Loucy (cell line): ENCODE results near the gene IL10RB.
A peak's percentile ranks its signal among the peaks of the same experiment; 100 is the strongest.
"Not testable (repeated sequence)": the region's sequence is repeated elsewhere in the genome, so short reads cannot be mapped to it uniquely, and the experiment has no call there.

Source experiments
- H2AFZ ChIP-seq: fragments of 200-600 bp; sonication (generic); 2 replicates; pipeline ENCODE4 v1.6.0; 2016; ENCODE audit warnings: antibody characterized with exemption, mild to moderate bottlenecking, low read length, moderate library complexity
- H3F3A ChIP-seq: fragments of 200-600 bp; 2 replicates; pipeline ENCODE4 v1.6.0; 2016; ENCODE audit warnings: antibody characterized with exemption, low read depth, mild to moderate bottlenecking
- H3K27me3 ChIP-seq: fragments of 200-600 bp; sonication (generic); 2 replicates; pipeline ENCODE4 v1.6.1; 2014; ENCODE audit warnings: low read length, mild to moderate bottlenecking; ENCODE audit not compliant: insufficient read depth, poor library complexity, severe bottlenecking
- H3K36me3 ChIP-seq: fragments of 200-600 bp; sonication (generic); 2 replicates; pipeline ENCODE4 v1.6.1; 2016; ENCODE audit warnings: low read length; ENCODE audit not compliant: insufficient read depth
- H3K4me1 ChIP-seq: fragments of 200-600 bp; sonication (generic); 2 replicates; pipeline ENCODE4 v1.5.1; 2014; ENCODE audit warnings: low read length, mild to moderate bottlenecking; ENCODE audit not compliant: insufficient read depth, poor library complexity, severe bottlenecking
- H3K4me2 ChIP-seq: fragments of 200-600 bp; sonication (generic); 2 replicates; pipeline ENCODE4 v1.6.0; 2014; ENCODE audit warnings: antibody characterized with exemption, low read length, low read depth, mild to moderate bottlenecking; ENCODE audit not compliant: poor library complexity, severe bottlenecking
- H3K4me3 ChIP-seq: fragments of 200-600 bp; sonication (generic); 2 replicates; pipeline ENCODE4 v1.5.1; 2014; ENCODE audit warnings: low read length, mild to moderate bottlenecking, mixed read lengths; ENCODE audit not compliant: poor library complexity, severe bottlenecking
- H3K79me2 ChIP-seq: fragments of 200-600 bp; sonication (generic); 2 replicates; pipeline ENCODE4 v1.6.1; 2014; ENCODE audit warnings: low read length; ENCODE audit not compliant: insufficient read depth
- H3K9ac ChIP-seq: fragments of 200-600 bp; sonication (generic); 2 replicates; pipeline ENCODE4 v1.6.0; 2014; ENCODE audit warnings: mild to moderate bottlenecking, low read depth, low read length, moderate library complexity; ENCODE audit not compliant: poor library complexity, severe bottlenecking
- H3K9me2 ChIP-seq: fragments of 200-600 bp; sonication (generic); replicated peaks from 2 replicates; pipeline ENCODE4 v1.6.1; 2016; ENCODE audit warnings: low read depth, low read length, mixed read lengths
- H3K9me3 ChIP-seq: fragments of 200-600 bp; sonication (generic); 2 replicates; pipeline ENCODE4 v1.6.1; 2014; ENCODE audit warnings: mild to moderate bottlenecking, antibody characterized with exemption, low read length, low read depth; ENCODE audit not compliant: insufficient read depth
- H4K20me1 ChIP-seq: fragments of 200-600 bp; sonication (generic); 2 replicates; pipeline ENCODE4 v1.6.0; 2014; ENCODE audit warnings: antibody characterized with exemption, low read length, mild to moderate bottlenecking; ENCODE audit not compliant: insufficient read depth, poor library complexity, severe bottlenecking
- EZH2phosphoT487 ChIP-seq: fragments of 200-600 bp; IDR thresholded peaks from 2 replicates; pipeline ENCODE4 v1.6.1; 2018; ENCODE audit warnings: antibody characterized with exemption, mild to moderate bottlenecking, moderate library complexity, borderline replicate concordance
- TF ChIP-seq, protein P1 (sequence below): fragments of 200-600 bp; sonication (generic); conservative IDR thresholded peaks from 2 replicates; pipeline ENCODE4 v1.5.1; 2014; ENCODE audit warnings: mild to moderate bottlenecking, antibody characterized with exemption, low read length

Gene IL10RB

DNA sequence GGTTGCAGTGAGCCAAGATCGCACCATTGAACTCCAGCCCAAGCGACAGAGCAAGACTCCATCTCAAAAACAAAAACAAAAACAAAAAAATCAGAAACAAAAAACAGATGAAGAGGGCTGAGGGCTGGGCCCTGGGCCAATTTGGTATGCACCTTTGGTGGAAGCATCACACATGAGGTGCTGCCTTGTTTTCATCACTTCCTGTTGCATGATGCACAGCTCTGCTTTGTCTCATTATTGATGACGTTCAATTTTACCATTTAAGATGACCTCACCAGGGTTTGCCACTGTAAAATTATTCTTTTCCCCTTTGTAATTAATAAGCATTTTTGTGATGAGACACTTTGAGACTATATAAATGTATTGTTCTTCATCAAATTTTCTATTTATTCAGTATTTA lies 46.2 kb upstream of the IL10RB start:
- no peaks in the 10 kb centered on the region for H3K27me3 ChIP-seq
- no peaks in the 10 kb centered on the region for H3K79me2 ChIP-seq
- no peak overlapping the region for H3K4me3 ChIP-seq
- H3F3A ChIP-seq, result no peaks in the 10 kb centered on the region
- no peaks in the 10 kb centered on the region for H3K36me3 ChIP-seq
- no peaks in the 10 kb centered on the region for H3K9me2 ChIP-seq
- peaks cover 22% of the 10 kb centered on the region for H3K4me1 ChIP-seq
- H4K20me1 ChIP-seq, result no peaks in the 10 kb centered on the region
- no peak for TF ChIP-seq EZH2phosphoT487
- no peaks in the 10 kb centered on the region for H3K9me3 ChIP-seq
- H3K9ac ChIP-seq, result no peak overlapping the region
- H2AFZ ChIP-seq, result no peak overlapping the region
- H3K4me2 ChIP-seq, result no peak overlapping the region

DNA sequence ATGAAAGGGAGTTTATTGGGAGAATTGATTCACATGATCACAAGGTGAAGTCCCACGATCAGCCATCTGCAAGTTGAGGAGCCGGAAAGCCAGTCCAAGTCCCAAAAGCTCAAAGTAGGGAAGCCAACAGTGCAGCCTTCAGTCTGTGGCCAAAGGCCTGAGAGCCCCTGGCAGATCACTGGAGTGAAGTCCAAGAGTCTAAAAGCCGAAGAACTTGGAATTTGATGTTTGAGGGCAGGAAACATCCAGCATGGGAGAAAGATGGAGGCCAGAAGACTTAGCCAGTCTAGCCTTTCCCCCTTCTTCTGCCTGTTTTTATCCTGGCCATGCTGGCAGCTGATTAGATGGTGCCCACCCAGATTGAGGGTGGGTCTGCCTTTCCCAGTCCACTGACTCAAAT lies 40.8 kb upstream of the IL10RB start:
- not testable (repeated sequence) for H3K4me2 ChIP-seq, H2AFZ ChIP-seq, H3K27me3 ChIP-seq, H3K36me3 ChIP-seq, H3K9me3 ChIP-seq, H3K4me1 ChIP-seq, H4K20me1 ChIP-seq, H3K4me3 ChIP-seq, H3F3A ChIP-seq, H3K9me2 ChIP-seq, H3K9ac ChIP-seq
- H3K79me2 ChIP-seq, result peaks cover 12% of the 10 kb centered on the region

DNA sequence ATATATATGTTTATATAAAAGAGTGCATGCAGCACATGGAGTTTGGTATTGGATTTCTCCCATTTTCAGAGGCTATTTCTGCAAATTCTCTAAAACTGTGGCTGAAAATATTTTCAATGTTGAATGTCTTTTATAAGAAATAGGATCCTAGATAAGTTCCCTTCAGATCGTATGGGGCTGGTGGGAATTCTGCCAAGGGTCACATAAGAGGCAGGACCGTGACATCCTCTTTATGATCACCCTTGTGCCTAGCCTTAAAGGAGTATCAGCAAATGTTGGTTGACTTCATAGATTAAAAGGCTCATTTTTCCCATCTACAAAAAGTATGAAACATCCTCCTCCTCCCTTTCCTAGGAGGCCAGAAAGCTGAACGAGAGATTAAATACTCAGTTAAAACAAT lies 37.7 kb upstream of the IL10RB start:
- H3K4me3 ChIP-seq, result no peak overlapping the region
- H4K20me1 ChIP-seq, result peaks cover 26% of the 10 kb centered on the region
- no peak overlapping the region for H3K4me2 ChIP-seq
- TF ChIP-seq, protein P1, sequence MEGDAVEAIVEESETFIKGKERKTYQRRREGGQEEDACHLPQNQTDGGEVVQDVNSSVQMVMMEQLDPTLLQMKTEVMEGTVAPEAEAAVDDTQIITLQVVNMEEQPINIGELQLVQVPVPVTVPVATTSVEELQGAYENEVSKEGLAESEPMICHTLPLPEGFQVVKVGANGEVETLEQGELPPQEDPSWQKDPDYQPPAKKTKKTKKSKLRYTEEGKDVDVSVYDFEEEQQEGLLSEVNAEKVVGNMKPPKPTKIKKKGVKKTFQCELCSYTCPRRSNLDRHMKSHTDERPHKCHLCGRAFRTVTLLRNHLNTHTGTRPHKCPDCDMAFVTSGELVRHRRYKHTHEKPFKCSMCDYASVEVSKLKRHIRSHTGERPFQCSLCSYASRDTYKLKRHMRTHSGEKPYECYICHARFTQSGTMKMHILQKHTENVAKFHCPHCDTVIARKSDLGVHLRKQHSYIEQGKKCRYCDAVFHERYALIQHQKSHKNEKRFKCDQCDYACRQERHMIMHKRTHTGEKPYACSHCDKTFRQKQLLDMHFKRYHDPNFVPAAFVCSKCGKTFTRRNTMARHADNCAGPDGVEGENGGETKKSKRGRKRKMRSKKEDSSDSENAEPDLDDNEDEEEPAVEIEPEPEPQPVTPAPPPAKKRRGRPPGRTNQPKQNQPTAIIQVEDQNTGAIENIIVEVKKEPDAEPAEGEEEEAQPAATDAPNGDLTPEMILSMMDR, result no peak
- TF ChIP-seq EZH2phosphoT487, result no peak
- H2AFZ ChIP-seq, result no peak overlapping the region
- no peaks in the 10 kb centered on the region for H3K9me2 ChIP-seq
- H3K79me2 ChIP-seq, result peaks cover 43% of the 10 kb centered on the region
- H3K4me1 ChIP-seq, result peaks cover 30% of the 10 kb centered on the region
- no peak overlapping the region for H3K9ac ChIP-seq
- no peaks in the 10 kb centered on the region; the same call in 1 of the 2 replicates for H3K36me3 ChIP-seq
- H3F3A ChIP-seq, result no peaks in the 10 kb centered on the region
- H3K9me3 ChIP-seq, result no peaks in the 10 kb centered on the region
- H3K27me3 ChIP-seq, result peaks cover 5% of the 10 kb centered on the region

DNA sequence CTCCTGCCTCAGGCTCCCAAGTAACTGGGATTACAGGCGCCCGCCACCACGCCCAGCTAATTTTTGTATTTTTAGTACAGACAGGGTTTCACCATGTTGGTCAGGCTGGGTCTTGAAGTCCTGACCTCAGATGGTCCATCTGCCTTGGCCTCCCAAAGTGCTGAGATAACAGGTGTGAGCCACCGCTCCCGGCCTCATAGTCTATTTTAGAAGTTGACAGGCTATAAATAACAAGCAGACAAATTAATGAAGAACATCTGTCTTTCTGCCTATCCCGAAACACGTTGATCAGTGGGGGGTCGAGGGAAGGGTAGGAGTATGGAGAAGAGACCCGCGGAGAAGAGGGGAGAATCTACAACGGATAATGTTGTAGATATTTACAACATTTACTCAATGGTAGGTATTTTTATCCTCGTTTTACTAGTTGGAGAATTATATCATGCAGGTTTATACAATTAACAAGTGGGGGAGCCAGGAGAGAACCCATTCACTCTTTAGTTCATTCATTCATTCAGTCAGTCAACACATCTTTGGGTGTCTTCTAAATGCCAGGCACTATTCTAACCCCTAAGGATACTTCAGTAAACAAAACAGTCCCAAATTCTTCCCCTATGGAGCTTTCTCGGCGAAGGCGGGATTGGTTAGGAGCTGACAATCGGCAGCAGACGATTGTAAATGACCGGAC lies 36.9 kb upstream of the IL10RB start:
- Histone ChIP-seq H3K36me3 (no peaks in the 10 kb centered on the region; the same call in 1 of the 2 replicates), H3K4me1 (peaks cover 36% of the 10 kb centered on the region), H4K20me1 (peaks cover 34% of the 10 kb centered on the region), H3K27me3 (peaks cover 5% of the 10 kb centered on the region), H3K9ac (peak overlapping the region; percentile 97), H3K4me2 (peak overlapping the region; percentile 89), H3F3A (no peaks in the 10 kb centered on the region), H2AFZ (peak overlapping the region; percentile 91), H3K9me2 (no peaks in the 10 kb centered on the region), H3K4me3 (peak overlapping the region; percentile 95), H3K9me3 (no peaks in the 10 kb centered on the region), H3K79me2 (peaks cover 51% of the 10 kb centered on the region)
- TF ChIP-seq, protein P1, result no peak
- TF ChIP-seq EZH2phosphoT487, result no peak
